Body of pancreas (tissue), 4 donors: ENCODE results near the gene SOCS2. TPM values are rescaled to one million over a fixed set of nuclear protein-coding genes. Genes with fewer than 3 reads are reported as not detected.

Source experiments
- ATAC-seq: fragments of 150-250 bp; one replicate; pipeline ENCODE4 v1.9.1; 2016
- DNase-seq, 4 donors: peaks; one replicate each; pipeline ENCODE4 v3.0.0-alpha.2; 2019
- H3K27ac ChIP-seq, 4 donors: fragments of 200-600 bp; sonication (generic); 1 replicate in 3 of 4; 2 replicates in 1 of 4; pipeline versions ENCODE4 v1.5.1 to v1.6.1; 2016 to 2019; ENCODE audit warnings: mild to moderate bottlenecking in 1 of 4, mixed read lengths in 1 of 4, moderate library complexity in 1 of 4
- H3K27me3 ChIP-seq, 2 donors: fragments of 200-600 bp; sonication (generic); one replicate each; pipeline ENCODE4 v1.6.0; 2016; ENCODE audit warnings: mild to moderate bottlenecking in 1 of 2
- H3K36me3 ChIP-seq, 2 donors: fragments of 200-600 bp; sonication (generic); replicated peaks in 1 of 2; 2 replicates each; pipeline ENCODE4 v1.5.1; 2016; ENCODE audit warnings: low read depth in 2 of 2; ENCODE audit not compliant: insufficient read depth in 1 of 2
- H3K4me1 ChIP-seq: fragments of 200-600 bp; sonication (generic); one replicate; pipeline ENCODE4 v1.6.0; 2016
- H3K4me3 ChIP-seq, 2 donors: fragments of 200-600 bp; sonication (generic); 1 replicate in 1 of 2; 2 replicates in 1 of 2; pipeline ENCODE4 v1.5.1; 2016 to 2019
- H3K9me3 ChIP-seq, 3 donors: fragments of 200-600 bp; sonication (generic); 1 replicate in 2 of 3; 2 replicates in 1 of 3; pipeline ENCODE4 v1.5.1; 2016
- POLR2A ChIP-seq, 3 donors: fragments of 450-650 bp; IDR thresholded peaks; one replicate each; pipeline ENCODE4 v1.6.1; 2016; ENCODE audit warnings: antibody characterized with exemption in 3 of 3, mild to moderate bottlenecking in 2 of 3
- WGBS, 2 donors: methylation state at CpG; one replicate each; pipeline ENCODE4 v1.1.5; 2017; 5-methylcytosine and 5-hydroxymethylcytosine counted together
- intact Hi-C: fragments of 100-400 bp; cut with DNase I; formaldehyde crosslinking; loops from one replicate; pipeline ENCODE4 v1.15.1; 2023
- total RNA-seq, 2 donors: library from RNA; depleted of rRNA; stranded (reverse); fragments of >200 nt; gene quantifications; one replicate each; pipeline ENCODE4 v1.1.0, GENCODE V29; 2016
- TF ChIP-seq, protein P1 (sequence below), 7 experiments: fragments of 450-650 bp in 4 of 7; fragments of 200-600 bp in 3 of 7; sonication (generic) in 3 of 7; IDR thresholded peaks; one replicate each; pipeline ENCODE4 v1.5.1; 2016 to 2019; ENCODE audit warnings: antibody characterized with exemption in 7 of 7

SOCS2 gene, protein sequence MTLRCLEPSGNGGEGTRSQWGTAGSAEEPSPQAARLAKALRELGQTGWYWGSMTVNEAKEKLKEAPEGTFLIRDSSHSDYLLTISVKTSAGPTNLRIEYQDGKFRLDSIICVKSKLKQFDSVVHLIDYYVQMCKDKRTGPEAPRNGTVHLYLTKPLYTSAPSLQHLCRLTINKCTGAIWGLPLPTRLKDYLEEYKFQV
- total RNA-seq: 10 to 100 TPM; 16.3 to 50.4 TPM

DNA sequence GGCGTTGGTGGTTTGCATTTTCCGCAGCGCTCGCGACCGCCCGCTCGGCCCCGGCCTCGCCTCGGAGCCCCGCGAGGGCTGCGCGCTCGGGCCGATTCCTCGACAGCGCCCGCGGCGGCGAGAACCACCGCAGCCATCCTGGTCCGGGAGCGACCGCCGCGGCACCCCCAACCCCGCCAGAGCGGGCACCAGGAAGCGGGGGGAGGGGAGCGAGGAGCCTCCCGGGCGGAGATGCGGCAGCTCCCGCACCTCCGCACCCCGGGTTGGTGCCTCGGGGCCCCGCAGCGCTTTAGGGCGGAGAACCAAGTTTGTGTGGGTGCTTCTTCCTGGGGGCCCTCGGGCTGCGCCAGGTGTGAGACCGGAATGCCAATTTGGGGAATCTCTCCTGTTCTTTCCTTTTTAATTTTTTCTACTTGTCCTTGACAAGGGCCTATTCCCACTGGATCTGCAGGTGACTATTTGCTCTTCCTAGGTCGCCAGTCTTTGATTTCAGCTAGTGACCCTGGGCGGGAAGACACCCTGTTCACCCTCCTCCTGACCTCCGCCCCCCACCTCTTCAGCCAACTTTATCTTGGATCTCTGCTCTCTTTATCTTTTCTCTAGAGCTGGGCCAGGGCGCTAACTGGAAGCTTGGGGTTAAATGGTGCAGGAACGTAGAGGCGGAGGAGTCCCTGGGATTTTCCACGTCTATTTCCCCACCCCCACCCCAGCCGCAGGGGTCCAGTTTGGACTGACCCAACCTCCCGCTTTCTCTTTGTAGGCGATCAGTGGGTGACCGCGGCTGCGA, at the start of gene SOCS2:
Gene SOCS2, plus strand, starts transcription at position 751 of the 787 bp plus-strand sequence. CDS start 223 bp downstream, outside the sequence.
- ATAC-seq (no peak), DNase-seq (peak; percentile 19 to 59 (median 30))
- 1 to 4% methylated on average over 19 to 59 of the region's 59 CpGs for WGBS, 2 donors
- Histone ChIP-seq H3K9me3 (no peaks in the 10 kb centered on the region), H3K4me3 (peak within 1 kb of the TSS; percentile 14 to 75), H3K36me3 (no peaks in the 10 kb centered on the region), H3K27me3 (no peaks in the 10 kb centered on the region), H3K27ac (peak within 1 kb of the TSS; percentile 70 to 95 (median 92)), H3K4me1 (peaks cover 20% of the 10 kb centered on the region)
- intact Hi-C loops: no loop called here
- TF ChIP-seq POLR2A (IDR thresholded peaks at IDR 0.05): no peak
- TF ChIP-seq, protein P1, sequence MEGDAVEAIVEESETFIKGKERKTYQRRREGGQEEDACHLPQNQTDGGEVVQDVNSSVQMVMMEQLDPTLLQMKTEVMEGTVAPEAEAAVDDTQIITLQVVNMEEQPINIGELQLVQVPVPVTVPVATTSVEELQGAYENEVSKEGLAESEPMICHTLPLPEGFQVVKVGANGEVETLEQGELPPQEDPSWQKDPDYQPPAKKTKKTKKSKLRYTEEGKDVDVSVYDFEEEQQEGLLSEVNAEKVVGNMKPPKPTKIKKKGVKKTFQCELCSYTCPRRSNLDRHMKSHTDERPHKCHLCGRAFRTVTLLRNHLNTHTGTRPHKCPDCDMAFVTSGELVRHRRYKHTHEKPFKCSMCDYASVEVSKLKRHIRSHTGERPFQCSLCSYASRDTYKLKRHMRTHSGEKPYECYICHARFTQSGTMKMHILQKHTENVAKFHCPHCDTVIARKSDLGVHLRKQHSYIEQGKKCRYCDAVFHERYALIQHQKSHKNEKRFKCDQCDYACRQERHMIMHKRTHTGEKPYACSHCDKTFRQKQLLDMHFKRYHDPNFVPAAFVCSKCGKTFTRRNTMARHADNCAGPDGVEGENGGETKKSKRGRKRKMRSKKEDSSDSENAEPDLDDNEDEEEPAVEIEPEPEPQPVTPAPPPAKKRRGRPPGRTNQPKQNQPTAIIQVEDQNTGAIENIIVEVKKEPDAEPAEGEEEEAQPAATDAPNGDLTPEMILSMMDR (IDR thresholded peaks at IDR 0.05): no peak

DNA sequence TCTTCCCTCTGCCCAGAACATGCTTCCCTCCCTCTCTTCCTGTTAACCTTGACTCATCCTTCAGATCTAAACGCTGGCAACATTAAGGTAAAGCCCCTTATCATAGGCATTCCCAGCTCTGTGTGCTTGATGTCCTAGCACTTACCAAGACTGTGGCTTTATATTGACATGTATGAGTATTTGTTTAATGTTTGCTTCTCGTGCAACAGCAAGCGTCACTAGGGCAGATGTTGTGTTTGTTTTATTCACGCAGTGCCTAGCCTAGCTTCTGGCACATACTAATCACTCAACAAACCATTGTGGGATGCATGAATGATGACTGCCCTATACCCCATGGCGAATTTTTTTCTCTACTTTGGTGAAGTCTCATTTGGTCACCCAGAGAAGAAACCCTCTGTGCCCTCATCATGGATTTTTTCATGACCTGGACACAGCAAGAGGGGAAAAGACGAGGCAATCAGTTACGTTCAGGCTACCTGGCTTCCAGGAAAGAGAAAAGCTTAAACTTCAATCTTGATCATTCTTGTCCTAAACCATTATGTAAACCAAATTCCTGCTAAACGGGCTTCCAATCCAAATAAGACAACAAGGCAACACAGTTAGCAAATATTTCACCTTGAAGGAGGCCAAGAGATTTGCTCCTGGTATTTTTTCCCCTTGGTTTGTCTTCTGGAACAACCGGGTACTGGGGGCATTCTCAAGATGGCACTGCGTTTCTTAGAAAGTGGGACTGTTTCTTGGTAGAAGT, 47.9 kb upstream of the SOCS2 start:
- TF ChIP-seq, protein P1 (IDR thresholded peaks at IDR 0.05): no peak
- no peak for TF ChIP-seq POLR2A (IDR thresholded peaks at IDR 0.05)
- intact Hi-C loops: no loop called here
- H3K27ac ChIP-seq: no peak overlapping the region
- DNase-seq: no peak
- H3K9me3 ChIP-seq: no peaks in the 10 kb centered on the region
- no peaks in the 10 kb centered on the region for H3K4me1 ChIP-seq
- 50 to 56% methylated on average over 9 to 10 of the region's 10 CpGs for WGBS, 2 donors
- no peak overlapping the region for H3K4me3 ChIP-seq
- H3K27me3 ChIP-seq: no peaks in the 10 kb centered on the region
- no peak for ATAC-seq
- H3K36me3 ChIP-seq: no peaks in the 10 kb centered on the region

DNA sequence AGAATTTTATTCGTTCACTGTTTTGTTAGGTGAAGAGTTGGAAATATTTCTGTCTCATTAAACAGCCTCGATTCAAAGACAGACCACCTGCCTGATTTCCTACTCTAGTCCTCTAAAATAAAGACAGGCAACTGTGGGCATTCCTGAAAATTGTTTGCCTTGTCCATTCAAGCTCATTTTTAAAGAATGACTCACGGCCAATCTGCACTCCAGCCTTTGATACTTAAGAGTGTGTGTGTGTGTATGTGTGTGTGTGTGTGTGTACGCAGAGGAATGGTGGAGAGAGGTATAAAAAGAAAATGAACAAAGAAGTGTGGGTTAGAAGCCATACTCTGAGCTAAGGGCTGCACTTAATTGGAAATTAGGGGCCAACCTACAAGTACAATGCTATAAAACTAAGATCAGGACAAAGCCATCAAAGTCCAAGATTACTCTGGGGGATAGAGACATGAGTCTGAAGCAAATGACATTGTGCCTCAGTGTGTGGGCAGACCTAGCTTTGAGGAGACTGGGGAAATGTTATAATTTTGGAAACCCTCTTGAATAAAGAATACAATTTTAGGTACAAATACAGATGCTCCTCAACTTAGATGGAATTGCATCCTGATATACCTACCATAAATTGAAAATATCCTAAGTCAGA, 45.6 kb upstream of the SOCS2 start:
- no peaks in the 10 kb centered on the region for H3K4me1 ChIP-seq
- intact Hi-C loops: no loop called here

DNA sequence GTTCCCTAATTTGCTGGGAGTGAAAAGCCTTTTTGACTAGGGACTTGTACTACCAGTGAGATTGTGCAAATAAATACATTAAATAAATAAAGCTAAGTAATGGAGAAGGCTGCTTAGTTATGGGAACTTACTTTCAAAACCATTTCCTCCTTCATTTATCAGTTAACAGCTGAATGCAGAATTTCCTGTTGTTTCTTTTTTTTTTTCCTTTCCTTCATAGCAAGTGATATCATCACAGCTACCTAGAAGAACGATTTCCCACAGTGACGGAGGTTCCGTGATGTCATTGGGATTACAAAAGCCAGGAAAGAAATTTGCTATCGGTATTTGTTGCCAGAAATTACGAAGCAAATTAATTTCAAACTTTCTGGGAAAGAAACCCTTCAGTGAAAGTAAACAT, 42.1 kb upstream of the SOCS2 start:
- no peaks in the 10 kb centered on the region for H3K36me3 ChIP-seq
- H3K4me3 ChIP-seq: no peak overlapping the region
- H3K27me3 ChIP-seq: no peaks in the 10 kb centered on the region
- DNase-seq (no peak), ATAC-seq (no peak)
- H3K9me3 ChIP-seq: no peaks in the 10 kb centered on the region
- intact Hi-C loops: no loop called here
- no peak overlapping the region for H3K27ac ChIP-seq
- no peaks in the 10 kb centered on the region for H3K4me1 ChIP-seq
- 42 to 46% methylated on average over 5 of the region's 5 CpGs for WGBS, 2 donors
- TF ChIP-seq, protein P1 (IDR thresholded peaks at IDR 0.05): no peak
- no peak for TF ChIP-seq POLR2A (IDR thresholded peaks at IDR 0.05)

More for the DNA sequence above, 45.6 kb upstream of the SOCS2 start:
- Histone ChIP-seq H3K27ac (no peak overlapping the region), H3K36me3 (no peaks in the 10 kb centered on the region), H3K9me3 (no peaks in the 10 kb centered on the region), H3K4me3 (no peak overlapping the region), H3K27me3 (no peaks in the 10 kb centered on the region)
- 33 to 44% methylated on average over 4 of the region's 4 CpGs for WGBS, 2 donors
- no peak for TF ChIP-seq POLR2A (IDR thresholded peaks at IDR 0.05)
- TF ChIP-seq, protein P1 (IDR thresholded peaks at IDR 0.05): no peak
- no peak for DNase-seq
- no peak for ATAC-seq
